Psoas muscle (tissue), 8 donors: ENCODE measurements around the gene MARCHF9. TPM values are rescaled to one million over a fixed set of nuclear protein-coding genes. Genes with fewer than 3 reads are reported as not detected.

Experiments
- ATAC-seq, 4 donors: fragments of 200-7000 bp; cut with Tn5 transposase; one replicate each; pipeline ENCODE4 v1.9.1; 2020; ENCODE audit warnings: moderate library complexity in 3 of 4, mild to moderate bottlenecking in 2 of 4
- DNase-seq, 2 donors: peaks; one replicate each; pipeline ENCODE4 v3.0.0-alpha.2; 2020
- H3K27ac ChIP-seq: fragments of 200-600 bp; one replicate; pipeline ENCODE4 v1.8.0; 2022
- H3K27me3 ChIP-seq, 3 donors: fragments of 200-600 bp in 1 of 3; one replicate each; pipeline versions ENCODE4 v1.6.1 to v1.8.0; 2013 to 2022; ENCODE audit warnings: low read length in 2 of 3, mild to moderate bottlenecking in 2 of 3, moderate library complexity in 1 of 3; ENCODE audit not compliant: insufficient read depth in 3 of 3
- H3K36me3 ChIP-seq, 2 donors: fragments of 200-600 bp in 1 of 2; one replicate each; pipeline versions ENCODE4 v1.6.1 to v1.8.0; 2013 to 2022; ENCODE audit warnings: low read depth in 1 of 2, mild to moderate bottlenecking in 1 of 2, moderate library complexity in 1 of 2; ENCODE audit not compliant: insufficient read depth in 1 of 2
- H3K4me1 ChIP-seq: fragments of 200-600 bp; one replicate; pipeline ENCODE4 v1.8.0; 2022
- H3K4me3 ChIP-seq: fragments of 200-600 bp; one replicate; pipeline ENCODE4 v1.8.0; 2022; ENCODE audit warnings: mild to moderate bottlenecking
- H3K9me3 ChIP-seq: fragments of 200-600 bp; one replicate; pipeline ENCODE4 v1.8.0; 2022
- CTCF ChIP-seq: fragments of 200-600 bp; IDR thresholded peaks from one replicate; pipeline ENCODE4 v1.8.0; 2022; ENCODE audit warnings: antibody characterized with exemption
- WGBS, 3 donors: extraction: QIAGEN DNeasy Blood & Tissue Kit; methylation state at CpG; one replicate each; pipeline versions ENCODE4 v1.1.6 to v1.1.7; 2013; 5-methylcytosine and 5-hydroxymethylcytosine counted together
- intact Hi-C, 2 donors: fragments of 100-400 bp; cut with DNase I; formaldehyde crosslinking; loops; one replicate each; pipeline versions ENCODE4 v1.11.0 to v1.14.2; 2022
- polyA plus RNA-seq, 3 donors: library from polyadenylated mRNA; stranded (reverse); fragments of 200-250 nt; gene quantifications; one replicate each; pipeline ENCODE4 v1.2.3, GENCODE V29; 2013
- total RNA-seq, 4 donors: library from RNA; stranded (reverse); fragmentation: NEBNext Ultra II Directional in 2 of 4; extraction: Animal tissue kit (Norgen Biotek cat#: 25700) in 2 of 4; gene quantifications; one replicate each; pipeline versions ENCODE4 v1.2.1 to v1.2.4, GENCODE V29; 2021 to 2023
- donor health status: healthy with polysubstance abuse.
- donor health status: DM: no; HTN: no; CAD: no; lungs with moderate emphysema.
- donor health status: Bipolar disorder and iron deficiency.
- donor health status: healthy.
- donor health status: DM: yes; HTN: yes; CAD: no.
- donor health status: DM: no; HTN: no; CAD: no.
- donor health status: DM: no; HTN: no; CAD: no.
- donor health status: DM: yes; HTN: yes; CAD: no.

MARCHF9 gene
- total and polyA plus RNA-seq, 7 donors = 5.7 to 9.4 (median 8.3) TPM

- Histone ChIP-seq H3K27me3 (no peaks in the 10 kb centered on the region), H3K27ac (no peak overlapping the region), H3K4me3 (no peak overlapping the region), H3K36me3 (peaks cover 20 to 51% of the 10 kb centered on the region in 2 donors), H3K4me1 (peaks cover 27% of the 10 kb centered on the region), H3K9me3 (no peaks in the 10 kb centered on the region)
- DNase-seq (no peak), ATAC-seq (no peak)
- intact Hi-C loops = no loop called here
- no peak for TF ChIP-seq CTCF
- 87 to 91% (median 88%) methylated on average over 5 of the region's 5 CpGs for WGBS, 3 donors
Measured at GRCh38 chr12:57749061-57749460, 5.8 kb upstream of the MARCHF9 start.

- Histone ChIP-seq H3K27me3 (peaks cover 0 to 1% (median 0%) of the 10 kb centered on the region in 3 donors), H3K27ac (peak overlapping the region; percentile 96), H3K4me3 (peak overlapping the region; percentile 93), H3K36me3 (peaks cover 20 to 51% of the 10 kb centered on the region in 2 donors), H3K9me3 (no peaks in the 10 kb centered on the region), H3K4me1 (peaks cover 24% of the 10 kb centered on the region)
- no peak for TF ChIP-seq CTCF
- ATAC-seq = no peak
- 71 to 80% (median 75%) methylated on average over 15 of the region's 15 CpGs for WGBS, 3 donors
- DNase-seq = no peak
- intact Hi-C loops = no loop called here
Measured at GRCh38 chr12:57750561-57751431, 4.1 kb upstream of the MARCHF9 start.

- no peak for TF ChIP-seq CTCF
- H3K36me3 ChIP-seq = peaks cover 20 to 45% of the 10 kb centered on the region in 2 donors
- ATAC-seq (peak in 1 of 4 donors; percentile 0), DNase-seq (no peak)
- no peaks in the 10 kb centered on the region for H3K9me3 ChIP-seq
- WGBS, 3 donors = 6 to 12% (median 7%) methylated on average over 8 of the region's 8 CpGs
- H3K27ac ChIP-seq = peak overlapping the region; percentile 96
- intact Hi-C loops = no loop called here
- peaks cover 26% of the 10 kb centered on the region for H3K4me1 ChIP-seq
- H3K27me3 ChIP-seq = peaks cover 0 to 4% (median 0%) of the 10 kb centered on the region in 3 donors
- H3K4me3 ChIP-seq = peak overlapping the region; percentile 93
Measured at GRCh38 chr12:57751432-57751787, 3.5 kb upstream of the MARCHF9 start.

GRCh38 chr12:57751788-57752667 lies 2.9 kb upstream of the MARCHF9 start, which contains the start of gene CDK4:
Gene CDK4, minus strand, starts transcription at chr12:57752310. Its CDS starts 593 bp downstream, at chr12:57751717.
- H3K4me3 ChIP-seq = peak within 1 kb of the TSS; percentile 93
- intact Hi-C loops = no loop called here
- no peak for TF ChIP-seq CTCF
- peak within 1 kb of the TSS; percentile 96 for H3K27ac ChIP-seq
- peaks cover 17 to 39% of the 10 kb centered on the region in 2 donors for H3K36me3 ChIP-seq
- DNase-seq (peak; percentile 99 to 100), ATAC-seq (peak; percentile 91 to 95 (median 93))
- H3K4me1 ChIP-seq = peaks cover 26% of the 10 kb centered on the region
- H3K9me3 ChIP-seq = no peaks in the 10 kb centered on the region
- peaks cover 0 to 4% (median 0%) of the 10 kb centered on the region in 3 donors for H3K27me3 ChIP-seq
- WGBS, 3 donors = 0% methylated on average over 48 to 58 of the region's 58 CpGs
